HG03432 (cell line): Measurements from ENCODE around the gene TUBGCP2.
"Not testable (repeated sequence)": the region's sequence is repeated elsewhere in the genome, so short reads cannot be mapped to it uniquely, and the experiment has no call there.

Source experiments
- ATAC-seq: cut with Tn5 transposase; IDR thresholded peaks from one replicate; pipeline ENCODE4 v1.9.1; 2021; ENCODE audit warnings: mild to moderate bottlenecking, moderate library complexity; ENCODE audit not compliant: unreplicated experiment

TUBGCP2 gene

DNA sequence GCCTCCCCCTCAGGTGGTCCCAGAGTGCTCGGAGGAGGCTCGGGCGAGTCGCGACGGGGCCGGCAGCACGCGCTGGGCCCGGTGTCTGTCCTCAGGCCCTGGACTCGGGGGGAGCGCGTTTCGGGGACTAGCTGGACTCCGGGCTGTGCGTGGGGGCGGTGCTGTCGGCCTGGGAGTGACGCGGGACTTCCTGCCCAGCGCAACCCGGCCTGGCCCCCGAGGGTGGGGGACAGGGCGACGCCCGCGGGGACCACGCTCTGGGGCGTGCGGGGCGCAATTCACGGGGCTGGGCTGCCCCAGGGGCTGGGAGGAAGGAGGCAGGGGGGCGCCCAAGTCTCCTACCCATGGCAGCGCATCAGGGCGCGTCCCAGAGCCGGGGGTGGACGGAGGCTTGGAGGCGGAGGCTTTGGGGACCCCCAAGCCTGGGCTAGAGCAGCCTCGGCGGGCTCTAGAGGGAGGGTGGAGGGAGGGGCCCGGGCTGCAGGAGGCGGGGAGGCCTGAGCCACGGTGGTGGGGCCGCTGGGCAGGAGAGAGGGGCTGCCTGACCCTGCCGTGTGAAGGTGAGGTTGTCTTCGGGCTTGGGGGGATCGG is 73.3 kb downstream of the TUBGCP2 start:
- ATAC-seq = no peak

DNA sequence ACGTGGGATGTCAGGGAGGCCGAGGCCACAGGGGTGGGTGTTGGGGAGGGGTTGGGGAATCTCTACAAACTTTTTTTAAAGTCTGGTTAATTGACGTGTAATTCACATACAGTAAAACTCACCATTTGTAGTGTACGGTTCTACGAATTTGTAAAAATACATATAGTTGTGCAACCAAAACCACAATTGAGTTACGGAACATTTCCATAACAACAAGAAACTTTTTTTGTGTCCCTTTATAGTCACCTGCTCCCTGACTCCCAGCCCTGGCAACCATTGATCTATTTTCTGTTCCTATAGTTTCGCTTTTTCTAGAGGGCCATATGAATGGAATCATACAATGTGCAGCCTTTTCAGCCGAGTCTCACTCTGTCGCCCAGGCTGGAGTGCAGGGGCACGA is 73.9 kb downstream of the TUBGCP2 start:
- not testable (repeated sequence) for ATAC-seq

DNA sequence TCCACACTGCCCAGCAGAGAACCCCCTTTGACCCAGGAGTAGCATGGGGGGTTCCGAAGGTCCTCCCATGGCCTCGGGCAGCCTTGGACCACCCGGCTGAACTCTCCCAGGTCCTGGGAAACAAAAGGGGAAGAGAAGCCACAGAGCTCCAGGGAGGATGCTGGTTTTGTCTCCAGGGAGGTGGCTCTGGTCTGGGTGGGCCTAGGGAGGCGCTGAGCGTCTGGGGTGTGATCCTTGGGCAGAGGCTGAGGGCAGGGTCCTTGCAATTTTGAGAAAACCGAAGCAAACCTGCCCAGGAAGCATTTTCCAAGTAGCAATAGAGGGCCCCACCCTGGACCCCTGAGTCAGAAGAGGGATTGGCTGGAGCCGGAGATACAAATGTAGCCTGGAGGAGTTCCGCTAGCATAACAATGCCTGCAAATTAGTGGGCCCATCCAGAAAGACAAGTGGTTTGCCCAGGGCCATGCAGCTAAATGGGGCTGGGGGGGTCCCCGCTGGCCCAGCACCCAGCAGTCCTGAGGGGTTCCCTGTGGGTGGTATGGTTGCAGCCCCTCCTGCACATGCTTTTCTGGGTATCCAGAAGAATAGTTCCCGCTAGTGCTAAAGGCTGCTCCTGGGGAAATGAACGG is 76.6 kb downstream of the TUBGCP2 start:
- no peak for ATAC-seq

DNA sequence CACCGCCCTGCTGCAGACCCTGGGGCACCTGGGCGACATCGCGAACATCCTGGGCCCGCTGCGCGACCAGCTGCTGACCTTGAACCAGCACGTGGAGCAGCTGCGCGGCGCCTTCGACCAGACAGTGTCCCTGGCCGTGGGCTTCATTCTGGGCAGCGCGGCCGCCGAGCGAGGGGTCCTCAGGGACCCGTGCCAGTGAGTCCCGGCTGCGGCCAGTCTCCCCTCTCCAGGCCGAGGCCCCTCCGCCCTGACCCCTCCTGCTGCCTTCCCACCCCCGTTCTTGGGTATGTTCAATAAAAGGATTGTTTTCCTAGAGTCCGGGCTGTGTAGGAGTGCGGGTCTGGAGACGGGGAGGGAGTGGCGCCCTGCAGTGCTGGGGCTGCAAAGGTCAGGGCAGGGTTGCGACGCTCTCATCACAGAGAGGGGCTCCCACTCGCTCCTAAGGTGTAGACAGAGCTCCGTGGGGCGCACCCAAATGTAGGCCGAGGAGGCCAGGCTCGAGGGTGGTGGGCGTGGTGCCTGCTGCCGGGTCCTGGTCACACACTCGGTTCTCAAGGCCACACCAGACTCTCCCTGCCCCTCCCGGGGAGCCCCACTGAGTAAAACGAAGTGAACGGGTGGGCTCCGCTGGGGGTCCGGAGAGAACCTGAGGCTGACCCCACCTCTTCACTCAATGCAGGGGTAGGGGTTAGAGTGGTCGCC is 77.3 kb downstream of the TUBGCP2 start:
- ATAC-seq = no peak

DNA sequence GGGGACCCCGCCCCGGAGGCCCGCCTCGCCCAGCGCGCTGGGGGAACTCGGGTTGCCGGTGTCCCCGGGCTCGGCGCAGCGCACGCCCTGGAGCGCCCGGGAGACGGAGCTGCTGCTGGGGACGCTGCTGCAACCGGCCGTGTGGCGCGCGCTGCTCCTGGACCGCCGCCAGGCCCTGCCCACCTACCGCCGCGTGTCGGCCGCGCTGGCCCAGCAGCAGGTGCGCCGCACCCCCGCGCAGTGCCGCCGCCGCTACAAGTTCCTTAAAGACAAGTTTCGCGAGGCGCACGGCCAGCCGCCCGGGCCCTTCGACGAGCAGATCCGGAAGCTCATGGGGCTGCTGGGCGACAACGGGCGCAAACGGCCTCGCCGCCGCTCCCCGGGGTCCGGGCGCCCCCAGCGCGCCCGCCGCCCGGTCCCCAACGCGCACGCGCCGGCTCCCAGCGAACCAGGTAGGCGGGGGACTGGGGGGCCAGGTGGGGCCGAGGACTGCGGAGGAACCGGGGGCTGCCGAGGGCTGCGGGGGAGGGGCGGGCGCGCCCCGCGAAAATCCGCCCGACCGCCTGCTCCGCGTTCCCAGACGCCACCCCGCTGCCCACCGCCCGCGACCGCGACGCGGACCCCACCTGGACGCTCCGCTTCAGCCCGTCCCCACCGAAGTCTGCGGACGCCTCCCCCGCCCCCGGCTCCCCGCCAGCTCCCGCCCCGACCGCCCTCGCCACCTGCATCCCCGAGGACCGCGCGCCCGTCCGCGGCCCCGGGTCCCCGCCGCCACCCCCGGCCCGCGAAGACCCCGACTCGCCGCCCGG is 78.1 kb downstream of the TUBGCP2 start:
- no peak for ATAC-seq

DNA sequence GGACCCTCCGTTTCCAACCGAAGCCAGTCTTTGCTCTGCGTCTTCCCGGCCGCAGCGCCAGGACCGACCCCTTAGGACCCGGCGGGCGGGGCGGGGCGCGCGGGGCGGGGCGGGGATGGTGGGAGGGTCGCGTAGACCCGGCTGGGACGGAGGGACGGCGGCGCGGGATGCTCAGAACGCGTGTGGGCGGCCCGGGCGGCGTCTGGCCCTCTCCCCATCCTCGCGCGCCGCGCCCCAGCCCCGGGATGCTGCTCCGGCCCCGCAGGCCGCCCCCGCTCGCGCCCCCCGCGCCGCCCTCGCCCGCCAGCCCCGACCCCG is 78.7 kb downstream of the TUBGCP2 start, which contains the start of gene UTF1:
TSS of gene UTF1 (plus strand) at position 174 of the 318 bp plus-strand sequence. CDS start at position 246, 72 bp downstream.
- no peak for ATAC-seq

DNA sequence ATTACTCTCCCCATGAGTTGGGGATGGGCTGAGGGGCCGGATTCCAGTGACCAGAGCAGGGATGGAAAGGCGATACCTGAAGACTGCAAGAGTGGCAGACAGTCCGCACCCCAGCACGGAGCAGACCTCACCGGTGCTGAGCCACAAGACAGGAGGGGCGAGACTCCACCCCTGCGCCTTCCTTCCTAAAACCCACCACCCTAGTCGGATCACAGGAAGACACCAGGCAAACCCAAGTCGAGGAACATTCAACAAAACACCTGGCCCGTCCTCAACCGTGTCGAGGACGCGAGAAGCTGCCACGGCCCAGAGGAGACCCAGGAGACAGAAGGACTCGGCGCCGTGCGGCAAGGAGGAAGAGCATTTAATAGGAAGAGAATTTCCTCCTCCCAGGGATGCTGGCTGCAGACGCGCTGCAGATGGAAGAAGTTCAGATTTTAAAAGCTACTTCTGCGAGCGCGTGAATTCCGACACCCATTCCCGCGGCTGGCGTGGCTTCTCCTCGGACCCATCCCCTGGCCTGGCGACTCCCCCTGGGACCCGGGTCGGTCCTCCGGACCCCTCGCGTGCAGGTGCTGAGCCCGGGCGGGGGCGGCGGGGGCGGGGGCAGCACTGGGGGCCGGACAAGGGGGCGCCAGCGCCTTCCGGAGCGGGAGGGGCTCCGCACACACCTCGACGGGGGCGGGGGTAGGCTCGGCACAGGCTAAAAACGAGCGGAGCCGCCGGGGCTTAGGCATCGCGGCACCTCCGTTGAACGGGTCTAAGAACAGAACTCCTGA is 79.2 kb downstream of the TUBGCP2 start:
- ATAC-seq = no peak
